ENCODE measurements around the gene DDX31. TPM values are rescaled to one million over a fixed set of nuclear protein-coding genes. Genes with fewer than 3 reads are reported as not detected.

Gene DDX31
- total RNA-seq, 1 experiment from 2014 or later, result 21.8 TPM

DNA sequence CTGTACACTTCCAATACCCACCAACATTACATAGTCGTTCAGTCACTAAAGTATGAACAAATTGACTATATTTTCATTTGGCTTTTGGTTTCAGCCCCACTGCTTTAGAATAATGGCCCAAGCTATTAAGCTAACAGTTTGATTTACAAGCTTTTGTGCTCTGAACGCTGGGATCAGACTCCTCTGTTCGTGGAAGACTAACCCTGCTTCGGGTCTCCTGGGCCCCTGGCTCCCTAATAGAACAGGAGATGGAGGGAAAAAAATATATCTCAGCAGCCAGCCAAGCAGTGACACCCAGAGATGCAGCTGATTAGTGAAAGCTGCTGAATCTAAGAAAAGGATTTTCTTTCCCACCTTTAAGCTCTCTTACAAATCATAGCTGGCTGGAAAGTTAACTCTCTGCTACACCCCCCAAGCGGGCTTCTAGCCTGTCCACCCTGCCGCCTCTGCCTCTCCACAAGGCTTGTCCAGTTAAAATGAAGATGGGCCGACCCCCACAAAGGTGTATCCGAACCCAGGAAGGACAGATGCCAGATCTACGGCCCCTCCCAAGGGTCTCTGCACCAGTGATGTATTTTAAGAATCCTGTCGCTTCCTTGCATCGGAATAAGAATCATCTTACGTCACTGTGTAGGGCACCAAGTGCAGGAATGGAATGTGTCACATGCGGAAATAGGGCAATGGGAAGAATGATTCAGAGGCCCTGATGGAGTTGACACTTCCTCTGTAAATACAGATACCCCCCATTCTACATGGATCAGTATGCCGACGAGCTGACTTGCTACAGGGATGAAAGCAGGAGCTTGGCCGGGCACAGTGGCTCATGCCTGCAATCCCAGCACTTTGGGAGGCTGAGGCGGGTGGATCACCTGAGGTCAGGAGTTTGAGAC is 120.8 kb downstream of the DDX31 start:
- Histone ChIP-seq H3K9ac (ENCODE audit: low read length) (peak overlapping the region; percentile 62), H3K4me3 (ENCODE audit: low read length) (peak overlapping the region; percentile 41), H3K4me2 (ENCODE audit: low read depth, low read length, poor library complexity, severe bottlenecking) (peak overlapping the region; percentile 78), H3K9me3 (ENCODE audit: low read length) (no peaks in the 10 kb centered on the region), H3K36me3 (ENCODE audit: insufficient read depth, low read length) (no peaks in the 10 kb centered on the region), H3K9me2 (replicated peaks; ENCODE audit: insufficient read depth, low read length) (no peaks in the 10 kb centered on the region), H4K20me1 (ENCODE audit: insufficient read depth, low read depth, low read length) (no peaks in the 10 kb centered on the region), H3K79me2 (ENCODE audit: low read length) (no peaks in the 10 kb centered on the region), H2AFZ (ENCODE audit: low read length) (peak overlapping the region; percentile 84), H3K4me1 (ENCODE audit: low read length) (peaks cover 47% of the 10 kb centered on the region), H3K27me3 (ENCODE audit: low read length) (no peaks in the 10 kb centered on the region), H3K27ac (ENCODE audit: low read length) (peak overlapping the region; percentile 98)
- no peak for DNase-seq

DNA sequence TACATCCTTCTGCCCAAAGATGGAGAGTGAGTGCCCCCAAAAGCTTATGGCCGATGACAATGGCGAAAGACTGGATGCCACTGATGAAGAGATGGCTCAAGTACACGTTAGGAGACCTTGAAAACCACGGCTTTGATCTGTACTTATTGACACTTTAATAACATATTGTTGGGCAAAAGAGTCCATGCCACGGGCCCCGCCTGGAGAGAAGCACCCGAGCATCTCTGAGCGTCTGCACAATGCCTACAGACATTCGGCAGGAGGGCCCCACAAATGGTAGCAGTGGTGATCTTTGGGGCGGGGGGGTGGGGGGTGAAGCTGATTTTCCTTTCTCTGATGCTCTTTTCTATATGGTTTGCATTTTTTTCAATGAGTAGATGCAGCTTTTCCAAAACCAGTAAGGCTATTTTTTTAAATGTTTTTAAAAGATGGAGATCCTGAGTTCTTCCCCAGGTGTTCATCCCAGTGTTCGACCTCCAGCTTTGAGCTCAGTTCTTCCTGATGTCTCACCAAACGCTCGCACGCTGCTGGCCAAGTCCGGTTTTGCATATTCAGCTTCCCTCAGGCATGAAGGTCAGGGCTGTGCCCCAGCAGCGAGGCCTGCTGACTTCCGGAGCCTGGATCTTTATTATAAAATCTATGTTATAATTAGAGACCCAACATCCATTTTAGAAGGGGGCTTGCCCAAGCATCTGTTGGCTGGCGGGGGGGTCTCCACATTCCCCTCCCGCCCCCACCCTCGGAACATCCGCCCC is 121.6 kb downstream of the DDX31 start:
- DNase-seq, result peak; percentile 96
- Histone ChIP-seq H3K36me3 (ENCODE audit: insufficient read depth, low read length) (no peaks in the 10 kb centered on the region), H2AFZ (ENCODE audit: low read length) (peak overlapping the region; percentile 84; the same call in 1 of the 2 replicates), H3K4me3 (ENCODE audit: low read length) (peak overlapping the region; percentile 61), H3K4me1 (ENCODE audit: low read length) (peaks cover 47% of the 10 kb centered on the region), H4K20me1 (ENCODE audit: insufficient read depth, low read depth, low read length) (no peaks in the 10 kb centered on the region), H3K9me3 (ENCODE audit: low read length) (no peaks in the 10 kb centered on the region), H3K4me2 (ENCODE audit: low read depth, low read length, poor library complexity, severe bottlenecking) (peak overlapping the region; percentile 78), H3K27me3 (ENCODE audit: low read length) (no peaks in the 10 kb centered on the region), H3K27ac (ENCODE audit: low read length) (peak overlapping the region; percentile 98), H3K9ac (ENCODE audit: low read length) (peak overlapping the region; percentile 62), H3K79me2 (ENCODE audit: low read length) (no peaks in the 10 kb centered on the region), H3K9me2 (replicated peaks; ENCODE audit: insufficient read depth, low read length) (no peaks in the 10 kb centered on the region)

DNA sequence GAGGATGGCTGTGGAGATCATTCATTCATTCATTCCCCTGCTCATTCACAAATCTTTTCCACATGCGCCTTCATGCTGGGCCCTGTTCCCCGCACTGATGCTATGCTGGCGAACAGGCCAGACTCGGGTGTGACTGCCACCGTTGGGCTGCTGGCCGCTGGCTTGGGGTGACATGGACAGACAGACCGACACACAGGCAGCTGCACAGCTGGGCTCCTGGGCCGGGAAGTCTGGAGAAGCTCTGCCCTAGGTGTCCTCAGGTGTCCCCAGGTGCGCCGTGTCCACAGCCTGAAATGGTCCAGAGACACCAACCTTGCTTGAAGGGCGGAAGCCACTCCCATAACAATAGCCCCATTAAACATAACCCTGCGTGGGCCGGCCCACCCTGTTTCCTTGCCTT is 122.3 kb downstream of the DDX31 start:
- Histone ChIP-seq H3K9me2 (replicated peaks; ENCODE audit: insufficient read depth, low read length) (no peaks in the 10 kb centered on the region), H3K9me3 (ENCODE audit: low read length) (no peaks in the 10 kb centered on the region), H3K4me2 (ENCODE audit: low read depth, low read length, poor library complexity, severe bottlenecking) (peak overlapping the region; percentile 78), H4K20me1 (ENCODE audit: insufficient read depth, low read depth, low read length) (no peaks in the 10 kb centered on the region), H3K4me3 (ENCODE audit: low read length) (peak overlapping the region; percentile 61), H3K27ac (ENCODE audit: low read length) (peak overlapping the region; percentile 98), H3K36me3 (ENCODE audit: insufficient read depth, low read length) (no peaks in the 10 kb centered on the region), H3K4me1 (ENCODE audit: low read length) (peaks cover 47% of the 10 kb centered on the region), H2AFZ (ENCODE audit: low read length) (peak overlapping the region; percentile 36), H3K27me3 (ENCODE audit: low read length) (no peaks in the 10 kb centered on the region), H3K79me2 (ENCODE audit: low read length) (no peaks in the 10 kb centered on the region), H3K9ac (ENCODE audit: low read length) (peak overlapping the region; percentile 62)
- no peak for DNase-seq

DNA sequence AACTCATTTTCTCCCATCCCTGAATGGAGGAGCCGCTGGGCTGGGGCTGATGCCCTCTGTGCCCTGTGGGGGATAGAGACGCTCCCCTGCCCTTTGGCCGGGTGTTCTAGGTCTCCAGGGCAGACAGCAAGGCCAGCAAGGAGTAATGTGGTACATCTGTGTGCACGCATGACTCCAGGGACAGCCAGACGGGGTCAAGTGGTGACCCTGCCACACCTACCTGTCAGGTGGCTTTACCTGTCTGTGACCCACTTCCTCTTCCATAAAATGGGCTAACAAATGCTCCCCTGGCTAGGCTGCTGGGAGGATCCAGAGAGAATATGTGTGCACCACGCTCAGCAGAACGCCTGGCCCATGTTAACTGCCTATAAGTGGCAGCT is 122.7 kb downstream of the DDX31 start:
- peak overlapping the region; percentile 62 for H3K9ac ChIP-seq (ENCODE audit: low read length)

DNA sequence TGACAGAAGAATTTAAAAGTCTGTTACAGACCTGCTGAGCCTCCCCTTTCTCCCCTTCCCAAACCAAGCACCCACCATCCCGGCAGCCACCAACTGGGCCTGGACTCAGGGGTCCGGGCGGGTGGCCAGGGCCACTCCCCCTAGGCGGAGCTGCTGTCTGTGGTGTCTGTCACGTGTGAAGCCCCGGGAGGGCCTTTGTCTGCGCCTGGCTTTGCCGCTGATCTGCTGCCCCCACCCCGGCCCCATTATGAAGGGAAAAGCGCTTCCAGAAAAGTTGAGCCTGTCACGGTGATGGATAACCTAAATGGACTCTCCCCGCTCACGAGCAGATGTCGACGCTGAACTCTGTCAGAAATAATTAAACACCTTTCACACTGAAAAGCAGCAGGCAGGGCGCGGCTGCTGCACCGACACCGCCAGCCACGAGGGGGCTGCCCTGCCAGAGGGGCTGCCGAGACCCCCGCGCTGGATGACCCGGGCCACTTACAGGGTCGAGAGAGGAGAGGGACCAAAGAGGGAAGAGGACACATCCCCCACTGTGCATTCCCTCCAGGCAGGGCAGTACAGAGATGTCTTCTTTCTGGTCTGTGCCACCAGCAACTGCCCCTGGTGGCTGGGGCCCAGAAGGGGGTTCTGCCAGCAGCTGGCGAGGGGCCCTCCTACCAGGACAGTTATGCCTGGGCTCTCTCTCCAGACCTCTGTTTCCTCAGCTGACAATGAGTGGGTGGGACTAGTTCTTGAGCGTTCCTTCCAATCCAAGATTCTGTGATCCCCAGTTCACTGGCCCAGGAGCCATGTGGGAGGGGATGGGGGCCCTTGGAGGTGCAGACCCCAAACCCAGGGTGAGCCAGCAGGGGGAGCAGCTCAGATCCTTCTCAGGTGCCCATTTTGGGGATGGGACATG is 123.4 kb downstream of the DDX31 start:
- no peaks in the 10 kb centered on the region for H4K20me1 ChIP-seq (ENCODE audit: insufficient read depth, low read depth, low read length)
- no peaks in the 10 kb centered on the region for H3K36me3 ChIP-seq (ENCODE audit: insufficient read depth, low read length)
- H3K4me1 ChIP-seq (ENCODE audit: low read length), result peaks cover 47% of the 10 kb centered on the region
- H3K79me2 ChIP-seq (ENCODE audit: low read length), result no peaks in the 10 kb centered on the region
- peak overlapping the region; percentile 82 for H2AFZ ChIP-seq (ENCODE audit: low read length)
- no peaks in the 10 kb centered on the region for H3K9me3 ChIP-seq (ENCODE audit: low read length)
- peak overlapping the region; percentile 61 for H3K4me3 ChIP-seq (ENCODE audit: low read length)
- peak overlapping the region; percentile 62 for H3K9ac ChIP-seq (ENCODE audit: low read length)
- no peaks in the 10 kb centered on the region for H3K9me2 ChIP-seq (replicated peaks; ENCODE audit: insufficient read depth, low read length)
- peak; percentile 78 for DNase-seq
- peak overlapping the region; percentile 98 for H3K27ac ChIP-seq (ENCODE audit: low read length)
- no peaks in the 10 kb centered on the region for H3K27me3 ChIP-seq (ENCODE audit: low read length)
- H3K4me2 ChIP-seq (ENCODE audit: low read depth, low read length, poor library complexity, severe bottlenecking), result peak overlapping the region; percentile 78

More for the DNA sequence above, 122.7 kb downstream of the DDX31 start:
- H3K36me3 ChIP-seq (ENCODE audit: insufficient read depth, low read length), result no peaks in the 10 kb centered on the region
- DNase-seq, result no peak
- no peaks in the 10 kb centered on the region for H3K9me2 ChIP-seq (replicated peaks; ENCODE audit: insufficient read depth, low read length)
- H3K4me1 ChIP-seq (ENCODE audit: low read length), result peaks cover 47% of the 10 kb centered on the region
- peak overlapping the region; percentile 98 for H3K27ac ChIP-seq (ENCODE audit: low read length)
- peak overlapping the region; percentile 78 for H3K4me2 ChIP-seq (ENCODE audit: low read depth, low read length, poor library complexity, severe bottlenecking)
- H2AFZ ChIP-seq (ENCODE audit: low read length), result peak overlapping the region; percentile 36
- H3K9me3 ChIP-seq (ENCODE audit: low read length), result no peaks in the 10 kb centered on the region
- H3K27me3 ChIP-seq (ENCODE audit: low read length), result no peaks in the 10 kb centered on the region
- H4K20me1 ChIP-seq (ENCODE audit: insufficient read depth, low read depth, low read length), result no peaks in the 10 kb centered on the region
- H3K79me2 ChIP-seq (ENCODE audit: low read length), result no peaks in the 10 kb centered on the region
- peak overlapping the region; percentile 61; the same call in 1 of the 2 replicates for H3K4me3 ChIP-seq (ENCODE audit: low read length)

DNA sequence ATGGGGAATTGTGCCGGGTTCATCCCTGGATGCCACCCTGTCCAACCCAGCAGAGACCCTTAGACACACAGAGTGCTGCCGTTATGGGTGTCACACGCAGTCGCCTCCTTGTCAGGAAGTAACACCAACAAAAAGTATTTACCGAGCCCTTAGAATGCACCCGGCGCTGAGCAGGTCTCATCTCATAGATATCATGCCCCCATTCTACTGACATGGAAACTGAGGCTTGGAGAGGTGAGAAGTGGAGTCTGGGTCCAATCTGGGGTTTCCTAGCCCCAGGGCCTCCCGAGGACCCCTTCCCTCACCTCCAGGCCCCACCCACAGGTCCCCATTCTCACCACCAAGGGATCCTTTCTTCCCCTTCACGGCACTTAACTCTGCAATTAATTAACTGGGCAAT is 124.2 kb downstream of the DDX31 start:
- no peaks in the 10 kb centered on the region for H3K79me2 ChIP-seq (ENCODE audit: low read length)
- DNase-seq, result no peak
- H3K4me3 ChIP-seq (ENCODE audit: low read length), result peak overlapping the region; percentile 61; the same call in 1 of the 2 replicates
- peaks cover 47% of the 10 kb centered on the region for H3K4me1 ChIP-seq (ENCODE audit: low read length)
- H3K27me3 ChIP-seq (ENCODE audit: low read length), result no peaks in the 10 kb centered on the region
- peak overlapping the region; percentile 78 for H3K4me2 ChIP-seq (ENCODE audit: low read depth, low read length, poor library complexity, severe bottlenecking)
- no peak overlapping the region for H2AFZ ChIP-seq (ENCODE audit: low read length)
- no peaks in the 10 kb centered on the region for H3K9me2 ChIP-seq (replicated peaks; ENCODE audit: insufficient read depth, low read length)
- H4K20me1 ChIP-seq (ENCODE audit: insufficient read depth, low read depth, low read length), result no peaks in the 10 kb centered on the region
- no peak overlapping the region; the same call in 1 of the 2 replicates for H3K27ac ChIP-seq (ENCODE audit: low read length)
- no peaks in the 10 kb centered on the region for H3K9me3 ChIP-seq (ENCODE audit: low read length)
- H3K36me3 ChIP-seq (ENCODE audit: insufficient read depth, low read length), result no peaks in the 10 kb centered on the region
- peak overlapping the region; percentile 62 for H3K9ac ChIP-seq (ENCODE audit: low read length)

DNA sequence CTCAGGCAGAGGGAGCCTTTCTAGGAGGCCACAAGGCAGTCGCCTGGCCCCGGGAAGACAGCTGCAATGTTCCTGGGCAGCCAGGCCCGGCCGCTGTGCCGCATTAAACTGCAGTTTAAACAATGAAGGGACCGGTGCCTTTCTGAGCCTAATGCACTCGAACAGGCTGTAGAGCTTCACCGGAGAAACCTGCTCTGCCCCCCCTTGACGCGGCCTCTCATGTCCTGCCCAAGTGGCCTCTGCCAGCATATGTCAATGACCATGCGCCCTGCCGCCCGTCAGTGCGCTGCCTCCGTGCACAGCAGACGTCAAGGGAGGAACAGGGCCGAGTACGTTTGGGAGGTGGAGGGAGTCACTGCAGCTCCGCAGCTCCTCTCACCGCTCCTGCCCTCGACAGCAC is 125.8 kb downstream of the DDX31 start:
- no peak overlapping the region for H3K4me2 ChIP-seq (ENCODE audit: low read depth, low read length, poor library complexity, severe bottlenecking)
- H3K9me3 ChIP-seq (ENCODE audit: low read length), result no peaks in the 10 kb centered on the region
- H3K27me3 ChIP-seq (ENCODE audit: low read length), result no peaks in the 10 kb centered on the region
- no peaks in the 10 kb centered on the region for H3K79me2 ChIP-seq (ENCODE audit: low read length)
- no peak overlapping the region for H3K9ac ChIP-seq (ENCODE audit: low read length)
- no peak overlapping the region for H3K27ac ChIP-seq (ENCODE audit: low read length)
- H3K4me1 ChIP-seq (ENCODE audit: low read length), result peaks cover 36% of the 10 kb centered on the region
- H2AFZ ChIP-seq (ENCODE audit: low read length), result no peak overlapping the region
- H3K9me2 ChIP-seq (replicated peaks; ENCODE audit: insufficient read depth, low read length), result no peaks in the 10 kb centered on the region
- H3K4me3 ChIP-seq (ENCODE audit: low read length), result no peak overlapping the region
- no peak for DNase-seq
- H4K20me1 ChIP-seq (ENCODE audit: insufficient read depth, low read depth, low read length), result no peaks in the 10 kb centered on the region
- H3K36me3 ChIP-seq (ENCODE audit: insufficient read depth, low read length), result no peaks in the 10 kb centered on the region

Data from Karpas-422 (cell line).